HepG2 (cell line): ENCODE data around the gene BSG. TPM values are rescaled to one million over a fixed set of nuclear protein-coding genes. Genes with fewer than 3 reads are reported as not detected.
A peak's percentile ranks its signal among the peaks of the same experiment; 100 is the strongest.

ENCODE experiments used
- ATAC-seq: fragments of 200-7000 bp; cut with Tn5 transposase; 3 replicates; pipeline ENCODE4 v1.9.1; 2020; ENCODE audit warnings: mild to moderate bottlenecking, moderate library complexity
- BruUV-seq: library from RNA; stranded (reverse); fragments of 400-500 nt; replicated peaks from 2 replicates; lab custom pipeline; 2021; lab: Mats Ljungman, UMichigan
- CTCF ChIA-PET: fragments of 300-600 bp; formaldehyde crosslinking; extraction: SDS; loops from one replicate; lab custom pipeline; 2021; ENCODE audit warnings: low total read pairs, inconsistent platforms, low intra/inter-chr PET ratio; lab: Yijun Ruan, JAX
- POLR2A ChIA-PET: fragments of 350-600 bp; sonication (Branson Sonifier 250); formaldehyde crosslinking; loops from one replicate; lab custom pipeline; 2020; ENCODE audit warnings: antibody characterized with exemption, inconsistent platforms; lab: Yijun Ruan, JAX
- DNase-seq: peaks from one replicate; pipeline ENCODE4 v3.0.0-alpha.2; 2015; ENCODE audit warnings: low spot score
- FAIRE-seq: peaks from 3 replicates; lab custom pipeline; 2011; peaks lifted over from hg19 to GRCh38; lab: Jason Lieb, UNC
- H2AFZ ChIP-seq: one replicate; pipeline ENCODE4 v1.6.1; 2011; ENCODE audit warnings: low read length, inconsistent platforms
- H3K27ac ChIP-seq: fragments of 300-600 bp; 3 replicates; pipeline ENCODE4 v1.8.0; 2011; ENCODE audit warnings: mixed run types, mild to moderate bottlenecking, mixed read lengths, low read length, inconsistent platforms; ENCODE audit not compliant: insufficient read depth; ENCODE audit errors: extremely low read length
- H3K27me3 ChIP-seq, 2 experiments: fragments of 200-600 bp in 1 of 2; 2 replicates in 1 of 2; 3 replicates in 1 of 2; pipeline versions ENCODE4 v1.6.0 to v1.8.0; 2011; ENCODE audit warnings: low read length in 2 of 2, mild to moderate bottlenecking in 2 of 2, moderate library complexity in 2 of 2, inconsistent platforms in 1 of 2; ENCODE audit not compliant: insufficient read depth in 2 of 2, control insufficient read depth in 1 of 2
- H3K36me3 ChIP-seq, 2 experiments: fragments of 200-600 bp in 1 of 2; replicated peaks in 1 of 2; 2 replicates in 1 of 2; 3 replicates in 1 of 2; pipeline versions ENCODE4 v1.5.1 to v1.8.0; 2011; ENCODE audit warnings: low read length in 2 of 2, inconsistent platforms in 1 of 2; ENCODE audit not compliant: insufficient read depth in 2 of 2, control insufficient read depth in 1 of 2
- H3K4me1 ChIP-seq: 2 replicates; pipeline ENCODE4 v1.5.1; 2012; ENCODE audit warnings: low read length, inconsistent platforms; ENCODE audit not compliant: insufficient read depth
- H3K4me2 ChIP-seq: 2 replicates; pipeline ENCODE4 v1.6.0; 2011; ENCODE audit warnings: low read depth, low read length, inconsistent platforms
- H3K4me3 ChIP-seq, 3 experiments: fragments of 200-600 bp in 1 of 3; sonication (generic), shearing (Covaris generic) in 1 of 3; replicated peaks in 1 of 3; 2 replicates each; pipeline ENCODE4 v1.5.1; 2011 to 2016; ENCODE audit warnings: low read length in 3 of 3, inconsistent platforms in 2 of 3, low read depth in 2 of 3, mild to moderate bottlenecking in 2 of 3, control low read depth in 1 of 3, mixed read lengths in 1 of 3; ENCODE audit not compliant: insufficient read depth in 1 of 3
- H3K79me2 ChIP-seq: one replicate; pipeline ENCODE4 v1.6.1; 2011; ENCODE audit warnings: low read length, inconsistent platforms; ENCODE audit not compliant: insufficient read depth
- H3K9ac ChIP-seq: 2 replicates; pipeline ENCODE4 v1.6.0; 2011; ENCODE audit warnings: mild to moderate bottlenecking, low read depth, low read length, inconsistent platforms; ENCODE audit not compliant: insufficient read depth
- H3K9me3 ChIP-seq: 2 replicates; pipeline ENCODE4 v1.5.1; 2012; ENCODE audit warnings: mild to moderate bottlenecking, low read length
- H4K20me1 ChIP-seq: 2 replicates; pipeline ENCODE4 v1.6.0; 2011; ENCODE audit warnings: inconsistent platforms, mild to moderate bottlenecking, low read length, moderate library complexity; ENCODE audit not compliant: insufficient read depth
- AGO2 ChIP-seq: fragments of 200-400 bp; formaldehyde crosslinking; optimal IDR thresholded peaks from 2 replicates; pipeline ENCODE3; 2017; ENCODE audit warnings: mild to moderate bottlenecking, low read depth, low read length, moderate library complexity
- ZEB1 ChIP-seq: IDR thresholded peaks from 2 replicates; pipeline ENCODE4 v1.6.1; 2012; ENCODE audit warnings: mild to moderate bottlenecking, low read depth, inconsistent platforms; ENCODE audit not compliant: insufficient replicate concordance
- WGBS: methylation state at CpG from one replicate; pipeline ENCODE4 v1.1.6; 2017; ENCODE audit warnings: low lambda C conversion rate; 5-methylcytosine and 5-hydroxymethylcytosine counted together
- in situ Hi-C: cut with HindIII; loops from 2 replicates; pipeline ENCODE4 v1.10.0; 2017; ENCODE audit warnings: low pct_unique_long_range_greater_than_20kb; ENCODE audit not compliant: extremely low pct_ligation_motif_present
- intact Hi-C: fragments of 100-400 bp; cut with micrococcal nuclease; formaldehyde crosslinking; loops from one replicate; pipeline ENCODE4 v1.10.0; 2022; ENCODE audit not compliant: unreplicated experiment
- polyA plus RNA-seq, 8 experiments: library from polyadenylated mRNA; depleted of rRNA in 3 of 8; stranded (reverse) in 7 of 8; unstranded in 1 of 8; fragments of >200 nt; fragmentation: Illumina TruSeq in 4 of 8; extraction: Trizol in 4 of 8; gene quantifications; 2 replicates each; pipeline versions ENCODE4 v1.2.1 to v1.2.3, GENCODE V29; 2011 to 2016; ENCODE audit warnings: low read depth in 4 of 8, missing spikeins in 1 of 8, mixed read lengths in 1 of 8; ENCODE audit not compliant: insufficient read depth in 1 of 8
- total RNA-seq, 5 experiments: library from RNA; depleted of rRNA; stranded (reverse); fragments of >200 nt; fragmentation: Illumina TruSeq; extraction: Trizol; gene quantifications; 2 replicates each; pipeline ENCODE4 v1.2.3, GENCODE V29; 2016; ENCODE audit warnings: low read depth in 1 of 5
- TF ChIP-seq, protein P1 (sequence below): sonication (generic); formaldehyde crosslinking; IDR thresholded peaks from 2 replicates; pipeline ENCODE4 v1.5.1; 2020; ENCODE audit warnings: mild to moderate bottlenecking, missing genetic modification reagents, moderate library complexity

BSG gene
- total and polyA plus RNA-seq, 2 of the 13 experiments (the other 11 are each of a cell fraction or from before 2014, with no cell fraction given): 309 to 754 TPM

DNA sequence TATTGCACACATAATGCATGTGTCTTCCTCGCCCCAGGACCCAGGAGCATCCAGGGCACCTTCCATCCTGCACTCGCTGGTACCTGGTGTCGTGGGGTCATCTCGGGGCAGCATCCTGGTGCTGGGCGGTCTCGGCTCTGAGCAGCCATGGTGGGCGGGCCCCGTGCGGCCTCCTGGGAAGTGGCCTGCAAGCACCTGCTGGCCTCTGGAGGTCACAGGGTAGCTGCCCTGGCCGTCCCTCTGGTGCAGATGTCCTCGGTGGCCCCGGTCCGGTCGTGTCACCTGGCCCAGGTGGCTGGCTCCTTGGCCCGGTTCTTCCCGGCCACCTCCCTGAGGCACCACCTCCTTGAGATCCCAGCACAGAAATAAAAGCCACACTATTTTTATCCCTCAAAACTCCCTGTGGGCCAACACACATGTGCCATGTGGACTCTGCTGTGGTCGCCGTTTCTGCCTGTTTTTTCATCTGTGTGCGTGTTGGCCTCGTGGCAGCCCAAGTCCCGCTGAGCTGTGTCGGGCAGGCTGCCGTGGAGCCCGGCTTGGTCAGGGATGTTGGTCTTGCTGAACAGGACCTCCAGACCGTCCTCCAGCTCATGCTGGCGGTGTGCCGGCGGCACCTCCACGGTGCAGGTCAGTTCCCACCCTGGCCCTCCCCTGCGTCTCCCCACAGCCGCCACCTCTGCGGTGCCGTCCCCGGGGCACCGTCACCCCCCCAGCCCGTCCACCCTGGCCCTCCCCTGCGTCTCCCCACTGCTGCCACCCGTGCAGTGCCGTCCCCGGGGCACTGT, 33.6 kb upstream of the BSG start:
- POLR2A ChIA-PET: interaction anchor here (1.0 to 1.1 kb wide), 2 partner anchors 10 to 17 kb away, joined by 3 read pairs; no protein-coding TSS in a partner anchor
- 91% methylated on average over 35 of the region's 40 CpGs for WGBS
- no peaks in the 10 kb centered on the region for H3K9me3 ChIP-seq
- H3K27me3 ChIP-seq: no peaks in the 10 kb centered on the region
- FAIRE-seq: no peak
- in situ Hi-C loops: no loop called here
- DNase-seq: no peak
- TF ChIP-seq, protein P1, sequence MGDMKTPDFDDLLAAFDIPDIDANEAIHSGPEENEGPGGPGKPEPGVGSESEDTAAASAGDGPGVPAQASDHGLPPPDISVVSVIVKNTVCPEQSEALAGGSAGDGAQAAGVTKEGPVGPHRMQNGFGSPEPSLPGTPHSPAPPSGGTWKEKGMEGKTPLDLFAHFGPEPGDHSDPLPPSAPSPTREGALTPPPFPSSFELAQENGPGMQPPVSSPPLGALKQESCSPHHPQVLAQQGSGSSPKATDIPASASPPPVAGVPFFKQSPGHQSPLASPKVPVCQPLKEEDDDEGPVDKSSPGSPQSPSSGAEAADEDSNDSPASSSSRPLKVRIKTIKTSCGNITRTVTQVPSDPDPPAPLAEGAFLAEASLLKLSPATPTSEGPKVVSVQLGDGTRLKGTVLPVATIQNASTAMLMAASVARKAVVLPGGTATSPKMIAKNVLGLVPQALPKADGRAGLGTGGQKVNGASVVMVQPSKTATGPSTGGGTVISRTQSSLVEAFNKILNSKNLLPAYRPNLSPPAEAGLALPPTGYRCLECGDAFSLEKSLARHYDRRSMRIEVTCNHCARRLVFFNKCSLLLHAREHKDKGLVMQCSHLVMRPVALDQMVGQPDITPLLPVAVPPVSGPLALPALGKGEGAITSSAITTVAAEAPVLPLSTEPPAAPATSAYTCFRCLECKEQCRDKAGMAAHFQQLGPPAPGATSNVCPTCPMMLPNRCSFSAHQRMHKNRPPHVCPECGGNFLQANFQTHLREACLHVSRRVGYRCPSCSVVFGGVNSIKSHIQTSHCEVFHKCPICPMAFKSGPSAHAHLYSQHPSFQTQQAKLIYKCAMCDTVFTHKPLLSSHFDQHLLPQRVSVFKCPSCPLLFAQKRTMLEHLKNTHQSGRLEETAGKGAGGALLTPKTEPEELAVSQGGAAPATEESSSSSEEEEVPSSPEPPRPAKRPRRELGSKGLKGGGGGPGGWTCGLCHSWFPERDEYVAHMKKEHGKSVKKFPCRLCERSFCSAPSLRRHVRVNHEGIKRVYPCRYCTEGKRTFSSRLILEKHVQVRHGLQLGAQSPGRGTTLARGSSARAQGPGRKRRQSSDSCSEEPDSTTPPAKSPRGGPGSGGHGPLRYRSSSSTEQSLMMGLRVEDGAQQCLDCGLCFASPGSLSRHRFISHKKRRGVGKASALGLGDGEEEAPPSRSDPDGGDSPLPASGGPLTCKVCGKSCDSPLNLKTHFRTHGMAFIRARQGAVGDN (CRISPR knock-in tag): 0 out of 2 replicates have a peak, but pooled peaks have one; percentile 17
- TF ChIP-seq ZEB1 (no peak), AGO2 (peak; percentile 7)
- no peak overlapping the region for H3K9ac ChIP-seq
- peaks cover 17% of the 10 kb centered on the region for H3K79me2 ChIP-seq
- H3K4me1 ChIP-seq: peaks cover 15% of the 10 kb centered on the region
- peaks cover 17% of the 10 kb centered on the region; the same call in 1 of the 2 replicates for H4K20me1 ChIP-seq
- H3K4me2 ChIP-seq: no peak overlapping the region
- H3K36me3 ChIP-seq: peaks cover 16 to 50% of the 10 kb centered on the region in 2 experiments; a peak in 4 of 5 replicates
- no peak overlapping the region for H2AFZ ChIP-seq
- CTCF ChIA-PET: no interaction called here
- intact Hi-C loops: no loop called here
- no peak overlapping the region for H3K27ac ChIP-seq
- BruUV-seq: TSS peak; percentile 39
- no peak for ATAC-seq
- no peak overlapping the region for H3K4me3 ChIP-seq
